NCI-H510A treated with DMSO at 0.1 percent for 48 hours (cell line): Measurements from ENCODE around the gene RNF2.
"Not testable (repeated sequence)": the region's sequence is repeated elsewhere in the genome, so short reads cannot be mapped to it uniquely, and the experiment has no call there.

ENCODE experiments used
- DNase-seq: peaks from one replicate; lab custom pipeline; 2025; lab: John Stamatoyannopoulos, UW

The RNF2 gene

DNA sequence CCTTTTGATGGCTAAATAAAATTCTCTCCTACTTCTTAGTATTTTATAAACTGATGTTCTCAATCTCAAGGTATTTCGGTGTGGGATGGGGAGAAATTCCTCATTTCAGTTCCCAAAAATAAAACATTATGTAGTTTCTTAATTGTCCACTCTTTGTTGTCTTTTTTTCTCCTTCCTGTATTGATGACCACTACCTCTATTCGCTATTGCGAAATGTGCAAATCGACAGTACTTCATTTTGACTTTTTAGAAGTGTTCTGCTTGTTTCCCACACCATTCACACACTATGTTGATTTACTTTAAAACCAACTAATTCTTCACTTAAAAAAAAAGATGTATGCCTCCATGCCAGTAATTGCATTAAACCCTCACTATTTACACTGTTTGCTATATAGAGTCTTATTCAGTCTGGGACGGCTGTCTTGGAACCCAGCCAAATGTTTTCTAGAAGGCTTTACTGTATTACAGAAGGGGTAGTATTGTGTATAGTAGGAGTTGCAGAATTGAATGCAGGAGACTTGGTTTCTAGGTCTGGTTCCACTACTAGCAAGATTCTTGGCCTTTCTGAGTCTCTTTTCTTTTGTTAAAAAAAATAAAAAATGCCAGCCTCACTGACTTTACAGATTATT, 5.6 kb downstream of the RNF2 start:
- peak; percentile 30 for DNase-seq

DNA sequence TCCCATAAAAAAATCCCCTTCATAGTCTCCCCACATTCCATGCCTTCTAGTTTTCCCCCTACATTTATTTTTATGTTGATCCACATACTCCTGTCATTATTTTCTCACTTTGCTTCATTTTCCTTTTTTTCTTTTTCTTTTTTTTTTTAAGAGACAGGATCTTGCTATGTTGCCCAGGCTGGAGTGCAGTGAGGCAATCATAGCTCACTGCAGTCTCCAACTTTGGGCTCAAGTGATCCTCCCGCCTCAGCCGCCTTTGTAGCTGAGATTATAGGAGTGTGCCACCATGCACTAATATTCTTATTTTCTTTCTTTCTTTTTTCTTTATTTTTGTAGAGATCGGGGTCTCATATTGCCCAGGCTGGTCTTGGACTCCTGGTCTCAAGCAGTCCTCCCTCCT, 7.8 kb downstream of the RNF2 start:
- no peak for DNase-seq

DNA sequence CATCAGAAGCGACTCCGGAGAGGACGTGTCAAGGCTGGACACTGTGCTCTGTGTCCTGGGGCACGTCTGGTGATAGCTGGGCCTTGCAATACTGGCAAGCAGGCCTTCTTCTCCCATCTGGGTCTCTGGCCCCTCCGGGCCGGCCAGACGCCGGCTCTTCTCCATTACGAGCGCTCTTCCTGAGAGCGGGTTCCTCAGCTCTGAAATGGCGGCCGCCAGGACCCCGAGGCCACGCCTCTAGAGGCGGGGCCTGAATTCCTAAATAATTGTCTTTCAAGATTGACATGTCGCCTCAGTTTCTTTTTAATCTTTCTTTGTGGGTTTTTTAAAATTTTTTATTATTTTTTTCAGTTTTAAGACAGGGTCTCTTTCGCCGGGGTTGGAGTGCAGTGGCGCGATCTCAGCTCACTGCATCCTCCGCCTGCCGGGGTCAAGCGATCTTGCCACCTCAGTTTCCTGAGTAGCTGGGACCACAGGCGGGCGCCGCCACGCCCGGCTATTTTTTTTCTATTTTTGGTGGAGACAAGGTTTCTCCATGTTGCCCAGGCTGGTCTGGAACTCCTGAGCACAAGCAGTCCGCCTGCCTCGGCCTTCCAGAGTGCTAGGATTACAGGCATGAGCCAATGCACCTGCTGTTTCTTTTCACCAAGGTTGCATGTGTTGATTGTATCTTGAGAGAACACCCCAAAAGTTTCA, 9.2 kb downstream of the RNF2 start:
- no peak for DNase-seq

DNA sequence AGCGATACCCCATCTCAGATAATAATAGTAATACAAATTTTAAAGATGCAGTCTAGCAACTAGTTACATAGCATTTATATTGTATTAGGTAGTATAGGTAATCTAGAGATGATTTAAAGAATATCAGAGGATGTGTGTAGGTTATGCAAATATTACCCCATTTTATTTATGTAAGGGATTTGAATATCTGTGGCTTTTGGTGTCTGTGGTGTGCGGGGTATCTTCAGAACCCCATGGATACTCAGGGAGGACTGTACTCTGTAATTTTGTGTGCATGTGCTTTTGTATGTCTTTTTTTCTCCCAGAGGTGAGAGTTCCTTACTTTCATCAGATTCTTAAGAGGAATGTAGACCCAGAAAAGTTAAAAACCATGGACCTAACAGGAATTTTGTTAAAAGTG, 12.8 kb downstream of the RNF2 start:
- no peak for DNase-seq

DNA sequence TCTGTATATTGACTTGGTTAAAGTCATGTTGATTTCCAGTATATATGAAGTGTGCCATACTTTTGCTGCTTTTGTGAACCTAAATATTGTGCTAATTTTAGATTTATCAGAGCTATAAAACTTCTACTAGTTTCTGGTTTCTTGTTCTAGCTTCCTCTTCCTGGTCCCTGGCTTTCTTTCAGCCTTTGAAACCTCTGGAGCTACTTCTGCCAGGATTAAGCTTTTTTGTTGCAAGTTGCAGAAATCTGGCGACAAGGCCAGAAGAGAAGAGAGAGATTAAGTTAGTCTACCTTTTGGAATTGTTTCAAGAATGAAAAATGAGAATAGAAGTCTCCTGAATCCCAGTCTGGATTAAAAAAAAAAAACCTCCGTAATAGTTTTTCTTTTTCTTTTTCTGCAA, 13.5 kb downstream of the RNF2 start:
- no peak for DNase-seq

DNA sequence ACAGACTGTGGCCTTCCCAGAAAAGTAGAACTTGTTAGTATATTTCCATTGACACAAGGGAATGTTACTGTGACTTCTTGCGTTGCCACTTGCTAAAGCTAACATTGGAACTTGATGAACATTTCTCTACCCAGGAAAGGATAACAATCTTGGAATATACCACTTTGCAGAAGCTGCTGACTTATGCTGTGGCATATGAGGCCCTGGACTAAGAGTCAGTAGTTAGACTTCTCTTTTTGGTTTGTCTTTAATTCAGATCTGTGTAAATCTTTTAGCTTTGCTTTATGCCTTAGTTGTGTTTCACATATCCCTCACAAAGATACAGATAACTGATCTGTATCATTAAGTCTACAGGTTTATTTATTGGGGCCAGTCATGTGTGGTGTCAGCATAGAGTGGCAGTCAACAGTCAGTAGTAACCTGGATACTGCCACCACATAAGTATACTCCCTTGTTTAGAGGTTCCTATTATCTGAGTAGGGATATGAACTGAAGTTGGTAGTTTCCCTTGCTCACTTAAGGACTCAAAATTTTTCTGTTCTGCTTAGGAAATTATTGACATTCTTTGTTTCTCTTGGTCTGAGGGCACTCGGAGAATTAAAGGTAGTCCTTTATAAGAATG, 14.7 kb downstream of the RNF2 start:
- DNase-seq, result no peak

DNA sequence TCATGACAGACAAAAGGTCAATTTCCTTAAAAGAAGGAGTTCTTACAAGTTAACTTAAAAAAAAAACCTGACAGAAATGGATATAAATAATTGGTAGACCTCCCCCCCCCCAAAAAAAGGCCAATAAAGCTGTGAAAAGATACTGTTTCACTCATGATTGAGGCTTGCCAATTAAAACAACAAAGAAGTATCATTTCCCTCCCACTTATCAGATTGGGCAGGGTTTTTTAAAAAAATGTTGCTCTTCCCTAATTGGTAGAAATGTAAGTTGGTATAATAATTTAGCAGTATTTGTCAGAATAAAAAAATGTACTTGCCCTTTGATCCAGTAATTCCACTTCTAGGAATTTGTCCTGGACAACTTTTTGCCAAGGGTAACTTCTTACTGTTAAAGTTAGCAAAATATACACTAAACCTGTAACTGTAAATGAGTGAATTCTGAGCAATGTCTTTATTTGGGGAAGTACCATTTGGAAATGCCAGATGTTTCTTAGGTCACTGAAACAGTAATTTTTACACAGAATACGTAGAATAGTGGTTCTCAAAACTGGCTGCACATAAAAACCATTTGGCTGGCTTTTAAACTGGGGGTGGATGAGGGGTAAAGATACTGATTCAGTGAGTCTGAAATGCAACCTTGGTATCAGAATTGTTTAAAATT, 17.5 kb downstream of the RNF2 start:
- DNase-seq, result no peak

DNA sequence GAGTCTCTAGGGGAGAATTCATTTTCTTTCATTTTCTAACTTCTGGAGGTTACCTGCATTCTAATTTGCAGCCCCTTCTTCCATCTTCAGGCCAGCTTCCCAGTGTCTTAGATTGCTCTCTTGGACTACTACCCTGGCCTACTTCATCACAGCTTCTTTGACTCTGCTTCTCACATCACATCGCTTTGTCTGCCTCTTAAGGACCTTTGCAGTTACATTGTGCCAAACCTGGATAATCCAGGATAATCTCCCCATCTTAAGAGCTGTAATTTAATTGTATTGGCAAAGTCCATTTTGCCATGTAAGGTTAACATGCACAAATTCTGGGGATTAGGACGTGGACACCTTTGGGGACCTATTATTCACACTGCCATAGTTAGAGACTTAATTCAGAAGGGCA, 18.4 kb downstream of the RNF2 start:
- no peak for DNase-seq

DNA sequence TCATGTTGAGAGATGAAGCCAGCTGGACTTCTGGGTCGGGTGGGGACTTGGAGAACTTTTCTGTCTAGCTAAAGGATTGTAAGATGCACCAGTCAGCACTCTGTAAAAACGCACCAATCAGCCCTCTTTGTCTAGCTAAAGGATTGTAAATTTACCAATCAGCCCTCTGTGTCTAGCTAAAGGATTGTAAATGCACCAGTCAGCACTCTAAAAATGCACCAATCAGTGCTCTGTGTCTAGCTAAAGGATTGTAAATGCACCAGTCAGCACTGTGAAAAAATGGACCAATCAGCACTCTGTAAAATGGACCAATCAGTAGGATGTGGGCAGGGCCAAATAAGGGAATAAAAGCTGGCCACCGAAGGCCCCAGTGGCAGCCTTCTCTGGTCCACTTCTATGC, 19.6 kb downstream of the RNF2 start:
- not testable (repeated sequence) for DNase-seq

DNA sequence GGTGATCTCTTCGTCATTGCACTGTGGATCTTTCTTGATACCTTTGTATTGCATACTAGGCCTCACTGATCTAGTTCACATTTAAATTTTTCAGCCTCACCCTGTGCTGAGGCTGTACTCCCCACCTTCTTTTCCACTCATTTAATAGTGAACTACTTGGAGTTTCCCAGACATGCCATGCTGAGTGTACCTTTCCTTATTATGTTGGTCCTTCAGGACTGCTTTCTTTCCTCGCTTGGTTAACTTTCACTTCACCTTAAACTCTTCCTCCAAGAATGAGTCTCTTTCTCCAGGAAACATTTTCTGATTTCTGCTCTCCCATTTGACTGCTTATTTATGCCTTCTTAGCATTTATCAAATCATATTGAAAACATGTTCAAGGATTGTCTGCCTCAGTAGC, 20.8 kb downstream of the RNF2 start:
- no peak for DNase-seq

DNA sequence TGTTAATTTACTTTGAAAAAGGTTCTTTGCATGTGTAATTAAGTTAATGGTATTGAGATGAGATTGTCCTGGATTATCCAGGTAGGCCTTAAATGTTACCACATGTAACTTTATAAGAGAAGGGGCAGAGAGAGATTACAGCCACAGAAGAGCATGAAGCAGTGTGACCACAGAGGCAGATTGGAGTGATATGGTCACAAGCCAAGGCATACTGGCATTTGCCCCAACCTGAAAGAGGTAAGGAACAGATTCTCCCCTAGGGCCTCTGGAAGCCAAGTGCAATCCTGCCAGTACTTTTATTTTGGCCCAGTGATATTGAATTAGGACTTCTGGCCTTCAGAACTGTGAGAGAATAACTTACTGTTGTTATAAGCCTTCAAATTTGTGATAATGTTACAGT, 23.0 kb downstream of the RNF2 start:
- DNase-seq, result no peak

DNA sequence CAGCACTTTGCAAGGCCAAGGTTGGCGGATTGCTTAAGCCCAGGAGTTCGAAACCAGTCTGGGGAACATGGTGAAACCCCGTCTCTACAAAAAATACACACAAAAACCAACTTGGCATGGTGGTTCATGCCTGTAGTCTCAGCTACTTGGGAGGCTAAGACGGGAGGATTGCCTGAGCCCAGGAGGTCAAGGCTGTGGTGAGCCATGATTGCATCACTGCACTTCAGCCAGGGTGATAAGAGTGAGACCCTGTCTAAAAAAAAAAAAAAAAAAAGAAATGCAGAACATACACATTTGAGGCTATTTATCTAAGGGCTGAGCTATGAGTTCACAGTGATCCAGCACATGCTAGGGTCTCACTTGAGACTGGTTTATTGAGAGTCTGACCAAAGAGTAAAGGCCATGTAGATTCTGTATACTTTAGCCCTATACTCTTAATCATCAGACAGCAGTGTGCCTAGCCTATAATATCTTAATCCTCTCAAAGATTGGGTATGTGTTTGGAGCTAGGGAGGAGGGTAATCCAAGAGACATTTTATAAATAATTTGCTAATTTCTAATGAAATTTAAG, 23.9 kb downstream of the RNF2 start:
- no peak for DNase-seq

DNA sequence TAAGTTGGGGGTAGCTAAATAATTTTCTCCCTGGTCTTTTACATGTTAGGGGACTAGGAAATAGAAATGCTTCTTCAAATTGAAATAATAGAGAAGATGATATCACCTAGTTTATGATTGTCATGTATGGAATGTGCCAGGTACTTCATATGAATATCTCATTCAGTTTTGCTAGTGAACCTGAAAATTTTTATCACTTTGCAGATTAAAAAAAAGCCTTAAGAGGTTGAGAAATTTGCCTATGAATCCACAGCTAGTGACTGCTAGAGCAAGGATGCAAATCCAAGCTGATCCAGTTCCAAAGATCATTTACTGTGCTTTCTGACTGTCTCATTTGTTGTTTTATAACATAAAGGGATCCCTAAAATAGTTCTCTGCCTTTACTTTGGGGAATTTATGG, 24.7 kb downstream of the RNF2 start:
- no peak for DNase-seq

DNA sequence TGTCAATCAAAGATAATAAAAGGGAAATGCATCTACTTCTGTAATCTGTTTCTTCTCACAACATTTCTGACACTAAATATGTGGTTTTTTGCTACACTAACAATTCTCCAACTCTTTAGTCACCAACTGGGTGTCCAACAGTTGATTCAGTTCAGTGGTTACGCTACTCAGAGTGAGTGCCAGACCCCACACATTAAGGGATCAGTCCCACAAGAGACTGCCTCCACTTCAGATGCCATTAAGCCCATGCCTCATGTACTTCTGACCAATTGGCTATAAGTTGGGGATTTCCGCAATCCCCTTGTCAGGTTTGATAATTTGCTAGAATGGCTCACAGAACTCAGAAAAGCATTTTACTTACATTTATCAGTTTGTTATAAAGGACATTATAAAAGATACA, 28.4 kb downstream of the RNF2 start:
- no peak for DNase-seq

DNA sequence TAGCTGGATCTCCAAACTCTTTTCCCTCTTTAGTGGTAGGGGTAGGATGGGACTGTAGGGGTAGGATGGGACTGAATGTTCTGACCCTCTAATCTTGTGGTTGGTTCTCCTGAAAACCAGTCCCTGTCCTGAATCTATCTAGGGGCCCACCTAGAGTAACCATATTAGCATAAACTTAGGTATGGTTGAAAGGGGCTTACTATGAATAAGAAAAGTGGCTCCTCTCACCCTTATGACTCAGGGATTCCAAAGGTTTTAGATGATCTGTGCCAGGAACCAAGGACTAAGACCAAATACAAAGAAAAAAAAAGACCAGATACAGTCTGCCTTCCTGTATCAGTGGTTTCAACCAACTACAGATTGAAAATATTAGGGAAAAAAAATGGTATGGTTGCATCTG, 28.9 kb downstream of the RNF2 start:
- DNase-seq, result no peak

DNA sequence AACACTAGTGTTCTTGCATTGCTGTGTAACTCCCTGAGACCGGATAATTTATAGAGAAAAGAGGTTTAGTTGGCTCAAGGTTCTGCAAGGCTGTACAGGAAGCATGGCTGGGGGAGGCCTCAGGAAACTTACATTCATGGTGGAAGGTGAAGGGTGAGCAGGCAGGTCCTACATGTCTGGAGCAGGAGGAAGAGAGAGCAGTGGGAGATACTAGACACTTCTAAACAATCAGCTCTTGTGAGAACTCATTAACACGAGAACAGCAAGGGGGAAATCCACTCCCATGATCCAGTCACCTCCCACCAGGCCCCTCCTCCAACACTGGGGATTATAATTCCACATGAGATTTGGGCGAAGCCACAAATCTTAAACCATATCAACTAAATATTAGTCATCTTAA, 30.1 kb downstream of the RNF2 start:
- no peak for DNase-seq

DNA sequence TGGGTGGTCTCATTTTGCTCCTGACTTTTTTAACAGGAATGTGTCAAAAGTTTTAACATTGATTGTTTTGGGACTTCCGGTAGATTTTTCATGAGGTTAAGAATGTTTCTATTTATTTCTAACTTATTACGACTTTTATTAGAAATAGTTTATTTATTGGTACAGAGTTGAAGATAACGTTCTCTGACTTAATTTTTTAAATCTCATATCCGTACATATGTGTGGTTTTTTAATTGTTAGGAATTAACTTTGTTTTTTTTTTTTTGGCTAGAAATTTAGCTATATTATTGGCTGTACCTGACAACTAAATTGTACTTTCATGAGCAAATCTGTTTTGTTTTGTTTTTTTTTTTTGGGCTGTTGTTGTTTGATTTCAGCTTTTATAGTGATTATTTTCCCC, 32.0 kb downstream of the RNF2 start:
- no peak for DNase-seq

DNA sequence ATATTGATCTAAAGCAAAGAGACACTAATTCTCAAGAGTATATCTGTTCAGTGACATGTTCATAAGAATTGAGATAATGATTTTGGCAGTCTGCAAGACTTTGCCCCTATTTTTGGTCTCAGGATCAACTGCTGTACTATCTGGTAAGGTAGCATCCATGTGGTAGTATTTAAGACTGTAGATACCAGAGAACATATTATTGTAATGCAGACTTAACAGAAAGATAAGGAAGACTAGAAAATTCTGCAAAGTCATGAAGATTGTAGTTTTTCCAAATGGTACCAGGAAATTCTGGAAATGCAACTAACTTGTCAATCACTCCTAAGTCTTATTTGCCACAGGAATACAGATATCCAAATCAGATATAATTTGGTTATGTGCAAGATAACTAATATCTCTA, 35.1 kb downstream of the RNF2 start:
- DNase-seq, result no peak

DNA sequence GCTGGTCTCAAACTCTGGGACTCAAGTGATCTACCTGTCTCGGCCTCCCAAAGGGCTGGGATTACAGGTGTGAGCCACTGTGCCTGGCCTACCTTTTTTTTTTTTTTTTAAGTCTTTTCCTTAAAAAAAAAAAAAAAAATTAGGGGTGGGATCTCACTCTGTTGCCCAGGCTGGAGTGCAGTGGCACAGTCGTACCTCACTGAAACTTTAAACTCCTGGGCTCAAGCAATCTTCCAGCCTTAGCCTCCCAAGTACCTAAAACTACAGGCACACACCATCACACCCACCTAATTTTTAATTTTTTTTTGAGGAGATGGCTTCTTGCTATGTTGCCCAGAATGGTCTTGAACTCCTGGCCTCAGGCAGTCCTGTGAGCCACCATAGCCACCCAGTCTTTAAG, 38.5 kb downstream of the RNF2 start:
- no peak for DNase-seq

DNA sequence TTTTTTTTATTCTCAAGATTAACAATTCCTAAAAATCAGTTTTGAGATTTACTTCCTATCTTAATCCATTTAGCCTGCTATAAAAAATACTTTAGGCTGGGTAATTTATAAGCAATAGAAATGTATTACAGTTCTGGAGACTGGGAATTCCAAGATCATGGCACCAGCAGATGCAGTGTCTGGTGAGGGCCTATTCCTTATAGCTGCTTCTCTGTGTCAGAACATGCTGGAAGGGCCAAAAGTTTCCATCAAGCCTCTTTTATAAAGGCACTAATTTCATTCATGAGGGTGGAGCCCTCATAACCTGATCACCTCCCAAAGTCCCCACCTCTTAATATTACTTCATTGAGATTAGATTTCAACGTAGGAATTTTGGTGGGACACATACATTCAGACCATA, 41.7 kb downstream of the RNF2 start:
- DNase-seq, result no peak

DNA sequence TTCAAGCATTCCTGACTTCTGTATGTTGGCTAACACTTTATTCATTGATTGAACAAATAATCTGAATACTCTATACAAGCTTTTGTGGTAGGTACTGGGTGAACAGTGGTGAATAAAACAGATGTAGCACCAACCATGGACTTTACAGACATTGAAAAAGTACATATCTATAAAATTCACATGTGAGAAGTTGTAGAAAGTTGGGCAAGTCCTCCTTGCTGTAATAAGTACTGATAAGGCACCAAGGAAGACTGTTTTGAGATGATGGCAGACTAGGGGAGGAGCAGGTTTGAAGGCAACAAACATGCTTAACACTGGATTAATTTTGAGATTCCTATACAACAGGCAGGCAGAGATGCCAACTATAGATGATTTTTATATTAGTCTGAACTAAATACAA, 42.4 kb downstream of the RNF2 start:
- no peak for DNase-seq

DNA sequence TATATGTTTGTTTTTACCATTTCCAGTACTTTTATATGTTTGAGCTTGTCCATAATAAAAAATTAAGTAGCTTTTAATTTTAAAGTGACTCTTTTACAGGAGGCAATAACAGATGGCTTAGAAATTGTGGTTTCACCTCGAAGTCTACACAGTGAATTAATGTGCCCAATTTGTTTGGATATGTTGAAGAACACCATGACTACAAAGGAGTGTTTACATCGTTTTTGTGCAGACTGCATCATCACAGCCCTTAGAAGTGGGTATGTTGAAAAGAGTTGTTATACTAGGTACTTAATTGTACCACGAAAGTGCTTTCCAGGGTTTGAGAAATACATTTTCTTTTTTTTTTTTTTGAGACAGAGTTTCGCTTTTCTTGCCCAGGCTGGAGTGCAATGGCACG, 46.1 kb downstream of the RNF2 start:
- no peak for DNase-seq

DNA sequence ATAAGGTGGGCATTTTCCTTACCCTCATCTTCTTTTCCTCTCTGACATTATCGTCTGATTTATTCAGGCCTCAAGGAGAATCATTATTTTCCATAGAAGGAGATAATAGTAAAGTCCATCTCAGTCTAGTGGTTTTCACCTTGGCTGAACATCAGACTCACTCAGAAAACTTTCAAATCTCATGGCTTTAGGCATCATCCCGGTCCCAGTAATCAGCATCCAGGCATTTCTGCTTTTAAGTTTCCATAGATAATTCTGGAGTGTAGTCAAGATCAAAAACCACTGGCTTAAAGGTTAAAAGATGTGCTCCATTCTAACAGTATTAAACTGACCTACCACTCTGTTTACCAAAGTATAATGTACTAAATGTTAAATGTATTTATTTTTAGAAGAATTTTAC, 49.4 kb downstream of the RNF2 start:
- no peak for DNase-seq
